GM18508 (cell line): ENCODE measurements around the gene THAP8.

ENCODE experiments used
- ATAC-seq: cut with Tn5 transposase; IDR thresholded peaks from one replicate; pipeline ENCODE4 v1.9.1; 2021; ENCODE audit warnings: moderate number of reproducible peaks; ENCODE audit not compliant: insufficient read depth, unreplicated experiment

Gene THAP8

GRCh38 chr19:36032251-36033104 is 21.6 kb downstream of the THAP8 start, which contains the start of gene CLIP3:
Gene CLIP3 (minus strand): TSS chr19:36032873. CDS start chr19:36032357, 516 bp downstream.
- ATAC-seq = no peak

DNA sequence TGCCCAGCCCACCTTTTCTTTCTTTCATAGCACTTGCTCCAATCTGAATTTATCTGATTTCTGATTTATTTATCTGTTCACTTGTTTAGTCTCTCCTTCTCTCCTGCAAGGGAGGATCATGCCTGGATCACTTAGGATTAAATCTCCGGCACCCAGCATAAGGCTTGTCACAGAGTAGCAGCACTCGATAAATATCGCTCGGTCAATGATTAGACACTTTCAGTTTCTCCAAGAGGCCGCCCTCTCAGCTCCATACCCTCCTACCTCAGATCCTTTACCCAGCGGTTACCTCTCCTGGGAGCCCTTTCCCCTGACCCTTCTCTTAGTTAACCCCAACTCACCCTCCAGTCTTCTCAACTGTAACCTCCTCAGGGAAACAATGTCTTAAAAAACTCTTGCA is 22.8 kb downstream of the THAP8 start:
- ATAC-seq = no peak

- ATAC-seq = no peak
Measured at GRCh38 chr19:36030264-36031148, 23.6 kb downstream of the THAP8 start.

GRCh38 chr19:36028313-36029041 is 25.6 kb downstream of the THAP8 start:
- ATAC-seq = no peak

- ATAC-seq = no peak
Measured at GRCh38 chr19:36027696-36028095, 26.4 kb downstream of the THAP8 start.

- no peak for ATAC-seq
Measured at GRCh38 chr19:36026091-36026876, 27.8 kb downstream of the THAP8 start.

GRCh38 chr19:36025541-36025940 is 28.5 kb downstream of the THAP8 start:
- no peak for ATAC-seq

DNA sequence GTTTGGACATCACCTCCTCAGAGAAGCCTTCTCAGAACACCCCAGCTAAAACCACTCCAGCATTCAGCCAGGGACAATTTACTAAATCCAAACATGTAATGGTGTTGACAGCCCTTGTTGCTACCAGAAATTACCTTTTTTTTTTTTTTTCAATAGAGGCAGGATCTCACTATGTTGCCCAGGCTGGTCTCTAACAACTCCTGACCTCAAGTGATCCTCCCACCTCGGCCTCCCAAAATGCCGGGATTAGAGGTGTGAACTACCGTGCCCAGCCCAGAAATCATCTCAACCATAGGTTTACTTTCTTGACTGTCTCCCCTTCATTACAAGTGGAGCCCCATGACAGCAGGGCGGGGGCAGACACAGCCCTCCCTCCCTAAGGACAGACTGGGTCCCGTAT is 30.7 kb downstream of the THAP8 start:
- ATAC-seq = no peak

GRCh38 chr19:36019061-36019670 is 34.9 kb downstream of the THAP8 start:
- ATAC-seq = no peak

DNA sequence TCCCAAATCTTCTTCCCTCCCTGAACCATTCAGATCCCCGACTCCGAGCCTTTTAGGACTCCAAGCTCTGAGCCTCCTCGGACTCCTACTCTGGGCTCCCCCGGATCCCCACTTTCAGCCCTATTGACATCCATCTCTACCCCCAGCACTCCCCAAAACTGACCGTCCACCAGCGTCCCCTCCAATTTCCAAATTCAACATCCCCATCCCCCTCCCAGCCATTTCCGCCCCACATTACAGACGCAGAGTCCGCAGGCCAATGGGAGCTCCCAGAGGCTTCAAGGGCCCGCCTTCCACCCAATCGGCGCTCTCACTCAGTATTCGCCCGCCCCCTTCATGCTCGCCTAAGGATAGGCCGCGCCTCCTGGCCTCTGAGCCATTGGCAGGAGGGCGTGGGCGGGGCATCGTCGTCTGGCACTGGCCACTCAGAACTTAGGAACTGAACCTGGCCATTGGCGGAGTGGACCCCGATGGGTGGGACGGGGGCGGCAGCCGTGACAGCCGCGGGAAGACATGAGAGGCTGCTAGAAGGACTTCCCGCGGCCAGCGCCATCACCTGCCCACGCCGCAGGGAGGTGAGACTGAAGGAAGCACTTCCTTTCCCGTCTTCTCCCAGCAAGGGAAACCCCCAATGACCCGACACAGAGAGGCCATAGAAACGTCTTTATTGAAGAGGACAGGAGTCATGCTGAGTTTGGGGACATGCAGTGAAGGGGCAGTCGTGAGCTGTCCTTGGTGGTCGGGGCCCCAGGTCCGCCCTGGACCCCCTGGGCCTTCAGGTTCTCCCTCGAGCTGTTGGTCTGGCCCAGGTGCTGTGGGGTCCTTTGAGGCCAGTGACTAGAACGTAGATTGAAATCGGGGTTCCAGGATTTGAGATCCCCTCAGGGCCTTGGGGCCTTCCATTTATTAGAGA is 39.8 kb downstream of the THAP8 start, which contains the start of gene ALKBH6:
TSS of gene ALKBH6 (minus strand) at position 202 of the 913 bp plus-strand sequence. CDS start 816 bp downstream, outside the sequence.
- peak; percentile 84 for ATAC-seq

- ATAC-seq = no peak
Measured at GRCh38 chr19:36013280-36014011, 40.6 kb downstream of the THAP8 start.

- ATAC-seq = no peak
Measured at GRCh38 chr19:36010402-36010801, 43.7 kb downstream of the THAP8 start.

DNA sequence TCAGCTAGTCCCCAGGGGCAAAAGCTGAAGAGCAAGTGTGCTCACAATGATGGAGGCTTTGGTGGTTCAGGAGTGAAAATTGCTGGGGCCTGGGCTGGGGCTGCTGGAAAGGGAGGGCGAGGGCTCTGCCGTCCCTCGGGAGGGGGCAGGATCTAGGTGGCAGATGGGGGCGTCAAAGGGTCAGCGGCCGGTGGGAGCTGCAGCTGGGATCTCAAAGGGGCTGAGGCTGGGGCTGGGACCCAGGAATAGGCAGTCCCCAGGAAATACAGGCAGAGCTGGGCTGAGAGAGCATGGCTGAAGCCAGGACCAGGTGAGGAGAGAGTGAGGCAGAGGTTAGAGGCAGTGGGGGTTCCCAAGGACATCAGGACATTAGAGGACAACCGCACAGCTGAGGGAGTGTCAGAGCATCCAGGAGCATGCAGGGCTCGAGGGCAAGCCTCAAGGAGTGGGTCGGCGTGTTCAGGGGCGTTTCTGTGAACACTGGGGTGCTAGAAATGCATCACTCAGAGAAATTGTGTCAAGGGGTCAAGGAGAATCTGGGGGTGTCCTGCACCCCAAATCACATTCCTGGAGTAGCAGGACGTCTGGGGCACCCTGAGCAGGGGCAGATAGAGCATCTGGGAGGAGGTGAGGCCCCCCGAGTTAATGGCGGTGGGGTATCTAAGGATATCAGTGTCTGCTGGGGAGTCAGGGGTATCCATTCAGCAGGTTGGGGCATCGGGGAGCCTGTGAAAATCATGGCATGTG is 44.3 kb downstream of the THAP8 start:
- no peak for ATAC-seq

DNA sequence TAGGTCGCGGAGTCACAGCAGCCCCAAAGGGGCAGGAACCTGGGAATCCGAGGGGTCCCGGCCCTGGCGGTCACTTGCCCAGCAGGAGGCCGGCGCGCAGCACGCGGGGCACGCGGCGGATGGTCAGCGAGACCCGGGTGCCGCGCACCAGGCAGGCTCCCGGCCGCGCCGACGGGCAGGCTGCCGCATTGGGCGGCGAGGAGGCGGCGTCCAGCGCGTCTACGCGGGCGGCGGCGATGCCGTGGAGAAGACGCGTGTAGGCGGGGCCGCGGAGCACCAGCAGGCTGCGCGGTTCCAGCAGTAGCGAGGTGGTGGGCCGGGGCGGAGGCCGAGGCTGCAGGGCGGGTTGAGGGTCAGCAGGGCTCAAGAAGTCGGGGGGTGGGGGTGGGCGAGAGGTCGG is 44.9 kb downstream of the THAP8 start:
- ATAC-seq = no peak

DNA sequence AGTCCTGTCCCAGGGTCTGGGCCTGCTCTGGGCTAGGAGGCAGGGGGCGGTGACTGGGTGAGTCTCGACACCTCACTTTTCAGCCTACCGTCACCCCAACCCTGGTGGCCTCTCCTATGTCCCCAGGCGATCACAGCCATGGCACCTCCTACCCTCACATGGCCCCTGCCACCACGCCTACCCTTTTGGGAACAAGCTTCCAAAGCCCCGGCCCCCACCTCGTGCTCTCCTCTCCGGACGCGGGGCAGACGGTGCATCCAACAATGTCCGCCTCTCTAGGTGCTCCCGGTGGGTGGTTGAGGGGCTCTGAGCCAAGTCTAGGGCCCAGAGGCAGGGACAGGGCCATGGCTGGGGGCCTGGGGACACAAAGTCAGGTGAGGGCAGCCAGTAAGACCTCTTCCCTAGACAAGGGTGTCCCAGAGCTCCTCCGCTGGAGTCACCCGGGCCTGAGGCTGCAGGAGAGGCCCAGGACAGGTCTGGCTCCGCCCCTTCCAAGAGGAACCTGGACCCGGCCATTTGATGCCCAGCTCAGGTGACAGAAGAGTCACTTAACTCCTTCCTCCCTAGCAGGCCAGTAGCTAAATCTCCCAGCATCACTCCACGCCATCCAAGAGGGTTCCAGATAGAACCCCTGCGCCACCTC is 45.6 kb downstream of the THAP8 start, which contains the start of gene SYNE4:
TSS of gene SYNE4 (minus strand) at position 478 of the 643 bp plus-strand sequence. CDS start at position 346, 132 bp downstream.
- ATAC-seq = no peak

GRCh38 chr19:36006955-36007354 is 47.1 kb downstream of the THAP8 start:
- ATAC-seq = no peak
